NB4 (cell line): ENCODE results near the gene CDK2.
"Not testable (repeated sequence)": the region's sequence is repeated elsewhere in the genome, so short reads cannot be mapped to it uniquely, and the experiment has no call there.

ENCODE experiments used
- DNase-seq: peaks from one replicate; pipeline ENCODE4 v3.0.0; 2010; ENCODE audit warnings: low read depth
- H3K4me3 ChIP-seq: one replicate; pipeline ENCODE4 v1.5.1; 2011; ENCODE audit warnings: mild to moderate bottlenecking, low read depth, low read length, moderate library complexity
- MYC ChIP-seq: IDR thresholded peaks from 2 replicates; pipeline ENCODE4 v1.6.1; 2011; ENCODE audit warnings: low read depth, low read length
- POLR2A ChIP-seq: IDR thresholded peaks from 2 replicates; pipeline ENCODE4 v1.6.1; 2011; ENCODE audit warnings: mild to moderate bottlenecking; ENCODE audit not compliant: insufficient read length; ENCODE audit errors: extremely low read depth
- TF ChIP-seq, protein P1 (sequence below): IDR thresholded peaks from one replicate; pipeline ENCODE4 v1.5.1; 2012; ENCODE audit warnings: low read depth, low read length
- TF ChIP-seq, protein P2 (sequence below): IDR thresholded peaks from 2 replicates; pipeline ENCODE4 v1.6.1; 2011; ENCODE audit warnings: low read depth, low read length

The CDK2 gene

DNA sequence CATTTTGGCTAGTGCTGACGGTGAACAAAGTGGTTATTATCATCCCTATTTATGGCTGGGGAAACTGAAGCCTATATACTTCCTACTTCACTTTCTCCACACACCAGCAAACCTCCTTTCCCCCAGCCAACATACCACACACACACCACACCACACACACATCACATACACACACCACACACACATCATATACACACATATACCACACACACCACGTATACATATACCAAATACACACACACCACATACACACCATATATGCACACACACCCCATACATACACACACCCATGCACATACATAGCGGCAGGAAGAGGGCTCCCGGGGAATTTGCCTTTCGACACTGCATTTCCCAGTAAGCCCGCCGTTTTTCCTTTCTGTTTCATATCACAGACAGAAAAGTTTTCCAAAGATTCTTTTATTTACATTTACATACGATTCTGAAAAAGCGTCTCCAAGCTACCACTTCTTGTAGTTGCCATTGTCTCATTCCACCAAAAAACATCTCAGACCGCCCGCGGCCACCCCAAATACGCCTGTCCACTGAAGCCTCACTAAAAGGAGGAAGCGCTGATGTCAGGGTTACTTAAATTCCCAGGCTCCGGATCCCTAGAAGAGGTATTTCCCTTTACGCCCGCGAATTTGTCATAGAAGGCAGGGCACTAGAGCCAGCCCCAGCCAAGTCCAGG is 6.4 kb downstream of the CDK2 start:
- TF ChIP-seq, protein P1, sequence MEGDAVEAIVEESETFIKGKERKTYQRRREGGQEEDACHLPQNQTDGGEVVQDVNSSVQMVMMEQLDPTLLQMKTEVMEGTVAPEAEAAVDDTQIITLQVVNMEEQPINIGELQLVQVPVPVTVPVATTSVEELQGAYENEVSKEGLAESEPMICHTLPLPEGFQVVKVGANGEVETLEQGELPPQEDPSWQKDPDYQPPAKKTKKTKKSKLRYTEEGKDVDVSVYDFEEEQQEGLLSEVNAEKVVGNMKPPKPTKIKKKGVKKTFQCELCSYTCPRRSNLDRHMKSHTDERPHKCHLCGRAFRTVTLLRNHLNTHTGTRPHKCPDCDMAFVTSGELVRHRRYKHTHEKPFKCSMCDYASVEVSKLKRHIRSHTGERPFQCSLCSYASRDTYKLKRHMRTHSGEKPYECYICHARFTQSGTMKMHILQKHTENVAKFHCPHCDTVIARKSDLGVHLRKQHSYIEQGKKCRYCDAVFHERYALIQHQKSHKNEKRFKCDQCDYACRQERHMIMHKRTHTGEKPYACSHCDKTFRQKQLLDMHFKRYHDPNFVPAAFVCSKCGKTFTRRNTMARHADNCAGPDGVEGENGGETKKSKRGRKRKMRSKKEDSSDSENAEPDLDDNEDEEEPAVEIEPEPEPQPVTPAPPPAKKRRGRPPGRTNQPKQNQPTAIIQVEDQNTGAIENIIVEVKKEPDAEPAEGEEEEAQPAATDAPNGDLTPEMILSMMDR, result no peak
- no peak for TF ChIP-seq MYC
- TF ChIP-seq POLR2A, result no peak
- TF ChIP-seq, protein P2, sequence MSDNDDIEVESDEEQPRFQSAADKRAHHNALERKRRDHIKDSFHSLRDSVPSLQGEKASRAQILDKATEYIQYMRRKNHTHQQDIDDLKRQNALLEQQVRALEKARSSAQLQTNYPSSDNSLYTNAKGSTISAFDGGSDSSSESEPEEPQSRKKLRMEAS, result no peak
- H3K4me3 ChIP-seq, result peak overlapping the region; percentile 73
- peak; percentile 44 for DNase-seq

- DNase-seq, result peak; percentile 100
- H3K4me3 ChIP-seq, result peak within 1 kb of the TSS; percentile 96
- TF ChIP-seq POLR2A (peak; percentile 86), MYC (no peak; the same call in 1 of the 2 replicates)
- TF ChIP-seq, protein P1, result no peak
- TF ChIP-seq, protein P2, result 0 out of 2 replicates have a peak, but pooled peaks have one; percentile 34
Measured at GRCh38 chr12:55973599-55974307, 7.1 kb downstream of the CDK2 start, which contains the start of gene RAB5B. TSS of gene RAB5B (plus strand) at chr12:55974078. CDS start at chr12:55986961, 12,883 bp downstream.

- no peak for TF ChIP-seq POLR2A
- TF ChIP-seq, protein P1, result no peak
- TF ChIP-seq MYC, result no peak
- TF ChIP-seq, protein P2, result no peak
- DNase-seq, result peak; percentile 72
- H3K4me3 ChIP-seq, result peak overlapping the region; percentile 96
Measured at GRCh38 chr12:55974308-55974730, 7.7 kb downstream of the CDK2 start.

DNA sequence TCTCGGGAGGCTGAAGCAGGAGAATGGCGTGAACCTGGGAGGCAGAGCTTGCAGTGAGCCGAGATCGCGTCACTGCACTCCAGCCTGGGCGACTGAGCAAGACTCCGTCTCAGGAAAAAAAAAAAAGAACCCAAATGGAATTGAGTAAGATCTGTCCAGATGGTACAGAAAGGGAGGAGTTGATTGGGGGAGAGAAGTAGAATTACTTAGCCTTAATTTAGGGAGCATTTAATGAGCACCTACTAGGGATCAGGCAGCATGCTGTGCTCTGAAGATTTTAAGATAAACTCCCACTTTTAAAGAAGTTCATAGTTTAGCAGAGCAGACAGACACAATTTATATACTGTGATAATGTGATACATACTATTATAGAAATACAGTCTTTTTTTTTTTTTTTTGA is 11.8 kb downstream of the CDK2 start:
- peak; percentile 77 for DNase-seq
- H3K4me3 ChIP-seq, result peak overlapping the region; percentile 35
- no peak; the same call in 1 of the 2 replicates for TF ChIP-seq MYC
- TF ChIP-seq, protein P1, result no peak
- no peak for TF ChIP-seq POLR2A
- TF ChIP-seq, protein P2, result no peak

DNA sequence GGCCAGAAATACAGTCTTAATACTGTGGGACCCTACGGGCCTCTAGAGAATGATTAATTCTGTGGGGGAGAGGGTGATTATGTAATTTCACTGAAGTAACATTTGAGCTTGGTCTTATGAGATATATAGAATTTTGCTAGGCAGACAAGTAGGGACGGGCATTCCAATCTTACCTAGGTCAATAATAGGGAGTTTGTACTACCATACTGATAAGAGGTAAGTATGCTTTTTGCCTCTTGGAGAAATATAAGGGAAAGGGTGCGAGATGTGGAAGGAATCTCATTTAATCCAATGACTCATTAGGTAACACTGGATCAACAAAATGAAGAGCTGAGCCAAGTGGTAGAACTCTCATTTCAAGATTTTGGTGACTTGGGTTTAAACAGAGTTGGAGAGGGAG is 12.4 kb downstream of the CDK2 start:
- no peak overlapping the region for H3K4me3 ChIP-seq
- peak; percentile 43 for DNase-seq
- no peak for TF ChIP-seq MYC
- TF ChIP-seq, protein P2, result no peak
- TF ChIP-seq POLR2A, result no peak
- TF ChIP-seq, protein P1, result no peak

DNA sequence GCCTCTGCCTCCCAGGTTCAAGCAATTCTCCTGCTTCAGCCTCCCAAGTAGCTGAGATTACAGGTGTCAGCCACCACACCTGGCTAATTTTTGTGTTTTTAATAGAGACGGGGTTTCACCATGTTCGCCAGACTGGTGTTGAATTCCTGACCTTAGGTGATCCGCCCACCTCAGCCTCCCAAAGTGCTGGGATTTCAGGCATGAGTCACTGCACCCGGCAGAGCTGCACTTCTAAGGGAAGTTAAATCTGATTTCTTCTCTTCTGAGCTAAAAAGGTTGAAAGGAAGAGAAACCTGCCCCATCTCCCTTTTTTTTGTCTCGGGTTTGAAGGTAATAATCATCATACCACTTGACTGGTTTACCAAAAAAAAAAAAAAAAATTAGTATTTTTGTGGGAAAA is 15.3 kb downstream of the CDK2 start:
- not testable (repeated sequence) for DNase-seq, H3K4me3 ChIP-seq
